Tibial nerve (tissue), 4 donors: Measurements from ENCODE around the gene RGS6. TPM values are rescaled to one million over a fixed set of nuclear protein-coding genes. Genes with fewer than 3 reads are reported as not detected.

Source experiments
- DNase-seq, 2 donors: peaks; one replicate each; pipeline ENCODE4 v3.0.0-alpha.2; 2019; ENCODE audit warnings: low spot score in 2 of 2
- H3K27ac ChIP-seq, 4 donors: fragments of 200-600 bp; sonication (generic) in 3 of 4; one replicate each; pipeline ENCODE4 v1.5.1; 2017 to 2019; ENCODE audit warnings: mild to moderate bottlenecking in 1 of 4
- H3K27me3 ChIP-seq, 2 donors: fragments of 200-600 bp; sonication (generic) in 1 of 2; one replicate each; pipeline versions ENCODE4 v1.5.1 to v1.6.0; 2017 to 2019
- H3K36me3 ChIP-seq, 3 donors: fragments of 200-600 bp; sonication (generic); one replicate each; pipeline ENCODE4 v1.5.1; 2018 to 2019
- H3K4me1 ChIP-seq, 4 donors: fragments of 200-600 bp; sonication (generic) in 3 of 4; one replicate each; pipeline ENCODE4 v1.5.1; 2017 to 2019
- H3K4me3 ChIP-seq, 4 donors: fragments of 200-600 bp; sonication (generic) in 3 of 4; one replicate each; pipeline ENCODE4 v1.5.1; 2017 to 2019; ENCODE audit warnings: mild to moderate bottlenecking in 1 of 4, moderate library complexity in 1 of 4
- H3K9me3 ChIP-seq, 4 donors: fragments of 200-600 bp; sonication (generic) in 3 of 4; one replicate each; pipeline ENCODE4 v1.5.1; 2017 to 2019
- EP300 ChIP-seq, 2 donors: sonication (generic); formaldehyde crosslinking; IDR thresholded peaks; one replicate each; pipeline ENCODE4 v1.6.1; 2017; ENCODE audit warnings: antibody characterized with exemption in 2 of 2, mild to moderate bottlenecking in 1 of 2
- POLR2A ChIP-seq, 2 donors: fragments of 450-650 bp; IDR thresholded peaks; one replicate each; pipeline ENCODE4 v1.6.1; 2017; ENCODE audit warnings: antibody characterized with exemption in 2 of 2, mild to moderate bottlenecking in 2 of 2, moderate library complexity in 2 of 2
- WGBS, 2 donors: methylation state at CpG; one replicate each; pipeline ENCODE4 v1.1.5; 2018; 5-methylcytosine and 5-hydroxymethylcytosine counted together
- total RNA-seq, 4 donors: library from RNA; depleted of rRNA; stranded (reverse); fragments of >200 nt; gene quantifications; one replicate each; pipeline ENCODE4 v1.1.0, GENCODE V29; 2016
- TF ChIP-seq, protein P1 (sequence below), 5 experiments: fragments of 200-600 bp in 3 of 5; fragments of 450-650 bp in 2 of 5; sonication (generic) in 3 of 5; IDR thresholded peaks; one replicate each; pipeline ENCODE4 v1.5.1; 2016 to 2019; ENCODE audit warnings: antibody characterized with exemption in 5 of 5, mild to moderate bottlenecking in 3 of 5, moderate library complexity in 2 of 5

The RGS6 gene
- total RNA-seq, 4 donors from 2014 or later = 43.5 to 67.2 (median 54.7) TPM

DNA sequence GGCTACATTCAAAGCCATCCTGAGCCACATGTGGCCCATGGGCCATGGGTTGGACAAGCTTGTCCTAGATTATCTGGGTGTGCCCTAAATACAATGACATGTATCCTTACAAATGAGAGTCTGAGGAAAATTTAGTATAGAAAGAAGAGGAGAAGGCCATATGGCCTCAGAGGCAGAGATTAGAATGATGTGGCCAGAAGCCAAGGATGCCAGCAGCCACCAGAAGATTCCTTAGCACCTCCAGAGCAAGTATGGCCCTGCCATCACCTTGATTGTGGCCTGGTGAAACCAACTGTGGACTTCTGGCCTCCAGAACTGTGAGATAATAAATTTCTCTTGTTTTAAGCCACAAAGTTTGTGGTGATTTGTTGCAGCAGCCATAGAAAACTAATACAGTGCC lies 436.9 kb downstream of the RGS6 start:
- no peak overlapping the region for H3K27ac ChIP-seq
- no peak overlapping the region for H3K4me3 ChIP-seq
- DNase-seq = no peak
- H3K27me3 ChIP-seq = no peaks in the 10 kb centered on the region
- H3K36me3 ChIP-seq = no peaks in the 10 kb centered on the region
- TF ChIP-seq, protein P1, sequence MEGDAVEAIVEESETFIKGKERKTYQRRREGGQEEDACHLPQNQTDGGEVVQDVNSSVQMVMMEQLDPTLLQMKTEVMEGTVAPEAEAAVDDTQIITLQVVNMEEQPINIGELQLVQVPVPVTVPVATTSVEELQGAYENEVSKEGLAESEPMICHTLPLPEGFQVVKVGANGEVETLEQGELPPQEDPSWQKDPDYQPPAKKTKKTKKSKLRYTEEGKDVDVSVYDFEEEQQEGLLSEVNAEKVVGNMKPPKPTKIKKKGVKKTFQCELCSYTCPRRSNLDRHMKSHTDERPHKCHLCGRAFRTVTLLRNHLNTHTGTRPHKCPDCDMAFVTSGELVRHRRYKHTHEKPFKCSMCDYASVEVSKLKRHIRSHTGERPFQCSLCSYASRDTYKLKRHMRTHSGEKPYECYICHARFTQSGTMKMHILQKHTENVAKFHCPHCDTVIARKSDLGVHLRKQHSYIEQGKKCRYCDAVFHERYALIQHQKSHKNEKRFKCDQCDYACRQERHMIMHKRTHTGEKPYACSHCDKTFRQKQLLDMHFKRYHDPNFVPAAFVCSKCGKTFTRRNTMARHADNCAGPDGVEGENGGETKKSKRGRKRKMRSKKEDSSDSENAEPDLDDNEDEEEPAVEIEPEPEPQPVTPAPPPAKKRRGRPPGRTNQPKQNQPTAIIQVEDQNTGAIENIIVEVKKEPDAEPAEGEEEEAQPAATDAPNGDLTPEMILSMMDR (IDR thresholded peaks at IDR 0.05) = no peak
- TF ChIP-seq EP300 (IDR thresholded peaks at IDR 0.05) (no peak), POLR2A (IDR thresholded peaks at IDR 0.05) (no peak)
- no peaks in the 10 kb centered on the region for H3K4me1 ChIP-seq
- no peaks in the 10 kb centered on the region for H3K9me3 ChIP-seq

DNA sequence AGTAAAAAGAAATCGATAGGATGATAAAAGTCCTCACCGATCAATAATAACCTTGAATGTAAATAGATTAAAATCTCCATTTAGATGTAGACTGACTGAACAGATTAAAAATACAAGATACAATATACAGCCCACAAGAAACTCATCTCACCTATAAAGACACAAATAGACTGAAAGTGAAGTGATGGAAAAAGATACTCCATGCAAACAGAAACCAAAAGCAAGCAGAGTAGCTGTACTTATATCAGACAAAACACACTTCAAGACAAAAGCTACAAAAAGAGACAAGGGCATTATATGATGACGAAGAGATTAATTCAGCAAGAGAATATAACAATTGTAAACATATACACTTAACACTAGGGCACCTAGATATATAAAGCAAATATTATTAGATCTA lies 444.8 kb downstream of the RGS6 start:
- Histone ChIP-seq H3K36me3 (no peaks in the 10 kb centered on the region), H3K4me1 (no peaks in the 10 kb centered on the region), H3K27ac (no peak overlapping the region), H3K9me3 (peaks cover 0 to 10% (median 3%) of the 10 kb centered on the region in 4 donors), H3K27me3 (no peaks in the 10 kb centered on the region), H3K4me3 (no peak overlapping the region)
- no peak for DNase-seq
- TF ChIP-seq, protein P1 (IDR thresholded peaks at IDR 0.05) = no peak
- TF ChIP-seq POLR2A (IDR thresholded peaks at IDR 0.05) (no peak), EP300 (IDR thresholded peaks at IDR 0.05) (no peak)
- WGBS, 2 donors = 63 to 65% methylated on average over 3 of the region's 3 CpGs

DNA sequence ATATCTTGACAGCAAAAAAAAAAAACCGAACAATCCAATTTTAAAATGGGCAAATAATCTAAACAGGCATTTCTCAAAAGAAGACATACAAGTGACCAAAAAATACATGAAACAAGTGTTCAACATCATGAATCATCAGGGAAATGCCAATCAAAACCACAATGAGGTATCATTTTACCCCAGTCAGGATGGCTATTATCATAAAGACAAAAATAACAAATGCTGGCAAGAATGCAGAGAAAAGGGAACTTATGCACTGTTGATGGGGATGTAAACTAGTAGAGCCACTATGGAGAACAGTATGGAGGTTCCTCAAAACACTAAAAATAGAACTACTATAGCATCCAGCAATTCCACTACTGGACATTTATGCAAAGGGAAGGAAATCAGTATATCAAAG lies 448.2 kb downstream of the RGS6 start:
- H3K4me3 ChIP-seq = no peak overlapping the region
- 93 to 96% methylated on average over 1 of the region's 1 CpG for WGBS, 2 donors
- H3K27me3 ChIP-seq = no peaks in the 10 kb centered on the region
- no peak overlapping the region for H3K27ac ChIP-seq
- DNase-seq = no peak
- peaks cover 0 to 9% (median under 1%) of the 10 kb centered on the region in 4 donors for H3K9me3 ChIP-seq
- no peaks in the 10 kb centered on the region for H3K36me3 ChIP-seq
- no peaks in the 10 kb centered on the region for H3K4me1 ChIP-seq
- TF ChIP-seq POLR2A (IDR thresholded peaks at IDR 0.05) = no peak
- TF ChIP-seq, protein P1 (IDR thresholded peaks at IDR 0.05) = no peak
- no peak for TF ChIP-seq EP300 (IDR thresholded peaks at IDR 0.05)

DNA sequence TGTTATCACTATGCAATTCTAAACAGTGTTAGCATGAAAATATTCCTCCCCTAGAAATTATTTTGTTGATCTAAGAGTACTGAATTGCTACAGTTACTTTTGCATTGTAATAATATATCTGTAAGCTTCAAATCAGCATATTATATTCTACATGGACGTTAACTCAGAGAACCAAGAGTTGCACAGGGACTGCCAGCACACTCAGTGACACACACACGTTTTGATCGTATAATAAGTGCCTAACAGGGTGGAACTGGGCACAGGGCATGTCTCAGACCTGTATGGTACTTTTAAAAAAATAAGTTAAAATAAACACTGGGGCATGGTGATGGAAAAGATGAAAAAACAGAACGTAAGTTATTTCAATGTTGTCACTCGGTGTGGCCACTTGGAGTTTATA lies 451.6 kb downstream of the RGS6 start:
- Histone ChIP-seq H3K4me1 (no peaks in the 10 kb centered on the region), H3K27ac (no peak overlapping the region), H3K36me3 (no peaks in the 10 kb centered on the region), H3K4me3 (no peak overlapping the region), H3K9me3 (no peaks in the 10 kb centered on the region), H3K27me3 (no peaks in the 10 kb centered on the region)
- WGBS, 2 donors = 56 to 60% methylated on average over 5 of the region's 5 CpGs
- no peak for DNase-seq
- TF ChIP-seq EP300 (IDR thresholded peaks at IDR 0.05) (no peak), POLR2A (IDR thresholded peaks at IDR 0.05) (no peak)
- TF ChIP-seq, protein P1 (IDR thresholded peaks at IDR 0.05) = no peak

DNA sequence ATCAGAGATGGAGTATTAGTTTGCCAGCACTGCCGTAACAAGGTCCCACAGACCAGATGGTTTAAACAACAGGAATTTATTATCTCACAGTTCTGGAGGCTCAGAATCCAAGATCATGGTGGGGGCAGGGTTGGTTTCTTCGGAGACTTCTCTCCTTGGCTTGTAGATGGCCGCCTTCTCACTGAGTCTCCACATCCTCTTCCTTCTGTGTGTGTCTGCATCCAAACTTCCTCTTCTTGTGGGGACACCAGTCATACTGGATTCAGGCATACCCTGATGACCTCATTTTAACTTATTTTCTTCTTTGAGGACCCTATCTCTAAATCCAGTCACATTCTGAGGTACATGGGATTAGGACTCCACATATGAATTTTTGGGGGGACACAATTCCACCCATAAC lies 455.5 kb downstream of the RGS6 start:
- no peak for DNase-seq
- 80 to 81% methylated on average over 3 of the region's 3 CpGs for WGBS, 2 donors
- TF ChIP-seq POLR2A (IDR thresholded peaks at IDR 0.05) = no peak
- no peak for TF ChIP-seq EP300 (IDR thresholded peaks at IDR 0.05)
- TF ChIP-seq, protein P1 (IDR thresholded peaks at IDR 0.05) = no peak

More for the DNA sequence above, 455.5 kb downstream of the RGS6 start:
- H3K4me1 ChIP-seq = no peaks in the 10 kb centered on the region
- H3K27ac ChIP-seq = no peak overlapping the region
- no peaks in the 10 kb centered on the region for H3K27me3 ChIP-seq
- H3K4me3 ChIP-seq = no peak overlapping the region
- H3K36me3 ChIP-seq = peaks cover 0 to 10% (median 0%) of the 10 kb centered on the region in 3 donors
- no peaks in the 10 kb centered on the region for H3K9me3 ChIP-seq
